ENCODE data around the gene BRMS1L.
"Not testable (repeated sequence)": the region's sequence is repeated elsewhere in the genome, so short reads cannot be mapped to it uniquely, and the experiment has no call there.

The BRMS1L gene

DNA sequence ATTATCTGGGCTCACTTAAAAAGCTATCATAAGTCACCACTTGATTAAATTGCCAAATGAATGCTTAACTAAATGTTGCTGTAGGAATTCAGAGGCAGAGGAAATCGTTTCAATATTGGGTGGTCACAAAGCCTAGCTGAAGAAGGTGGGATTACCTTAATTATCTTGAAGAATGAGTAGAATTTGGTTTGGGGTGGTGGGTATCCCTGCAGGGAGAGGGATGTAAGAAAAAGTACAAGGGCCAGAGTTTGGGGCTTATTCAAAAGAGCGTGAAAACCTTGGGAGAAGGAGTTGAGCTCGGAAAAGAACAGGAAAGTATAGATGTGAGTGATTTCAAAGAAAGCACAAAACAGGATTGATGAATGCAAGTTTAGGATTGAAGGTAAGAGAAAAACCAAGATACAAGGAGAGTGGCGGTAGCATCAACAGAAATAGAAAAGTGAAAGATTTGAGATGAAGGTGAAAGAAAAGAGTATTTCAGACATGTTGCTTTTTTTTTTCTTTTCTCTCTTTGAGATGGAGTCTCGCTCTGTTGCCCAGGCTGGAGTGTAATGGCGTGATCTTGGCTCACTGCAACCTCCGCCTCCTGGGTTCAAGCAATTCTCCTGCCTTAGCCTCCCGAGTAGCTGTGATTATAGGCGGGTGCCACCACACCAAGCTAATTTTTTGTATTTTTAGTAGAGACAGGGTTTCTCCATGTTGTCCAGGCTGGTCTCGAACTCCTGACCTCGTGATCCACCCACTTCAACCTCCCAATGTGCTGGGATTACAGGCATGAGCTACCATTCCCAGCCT is 1.7 kb downstream of the BRMS1L start:
- no peaks in the 10 kb centered on the region for H3K9me3 Mint-ChIP-seq
- H3K4me1 Mint-ChIP-seq (ENCODE audit: low read depth in 2 of 2) = peaks cover 13 to 16% of the 10 kb centered on the region in 2 donors
- peak overlapping the region; percentile 88 to 90 for H3K4me3 Mint-ChIP-seq
- DNase-seq = no peak
- H3K36me3 Mint-ChIP-seq (ENCODE audit: insufficient read depth) = peaks cover 21% of the 10 kb centered on the region
- ATAC-seq (replicated peaks) = no peak
- H3K27ac Mint-ChIP-seq = peak overlapping the region in 1 of 2 donors; percentile 87
- H3K27me3 Mint-ChIP-seq = no peaks in the 10 kb centered on the region

DNA sequence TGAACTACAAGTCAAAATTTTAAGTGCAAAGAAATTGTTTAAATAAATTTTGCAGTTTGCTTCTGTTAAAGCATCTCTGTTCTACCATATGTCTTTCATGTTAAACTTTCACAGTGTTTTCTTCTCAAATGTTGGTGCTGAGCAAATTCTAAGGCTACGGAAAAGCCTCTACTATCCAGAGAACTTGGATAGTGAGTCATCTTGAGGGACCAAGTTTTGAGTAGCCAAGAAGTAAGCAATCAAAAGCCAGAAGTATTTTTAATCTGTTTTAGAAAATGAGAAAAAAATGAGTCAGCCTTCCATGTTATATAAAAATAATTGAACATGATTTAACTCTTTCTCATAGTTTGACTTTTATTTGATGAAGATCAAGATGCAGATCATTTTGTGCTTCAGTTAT is 3.3 kb downstream of the BRMS1L start:
- no peaks in the 10 kb centered on the region for H3K9me3 Mint-ChIP-seq
- H3K4me3 Mint-ChIP-seq = no peak overlapping the region
- ATAC-seq (replicated peaks) = no peak
- H3K27ac Mint-ChIP-seq = no peak overlapping the region
- peaks cover 13 to 16% of the 10 kb centered on the region in 2 donors for H3K4me1 Mint-ChIP-seq (ENCODE audit: low read depth in 2 of 2)
- peaks cover 21% of the 10 kb centered on the region for H3K36me3 Mint-ChIP-seq (ENCODE audit: insufficient read depth)
- no peak for DNase-seq
- H3K27me3 Mint-ChIP-seq = no peaks in the 10 kb centered on the region

GRCh38 chr14:35835208-35835982 is 9.3 kb downstream of the BRMS1L start:
- Mint-ChIP-seq H3K4me1 (ENCODE audit: low read depth in 2 of 2) (peaks cover 0 to 2% of the 10 kb centered on the region in 2 donors), H3K27ac (no peak overlapping the region), H3K9me3 (peaks cover 0 to 1% of the 10 kb centered on the region in 2 donors), H3K27me3 (no peaks in the 10 kb centered on the region), H3K36me3 (ENCODE audit: insufficient read depth) (peaks cover 26% of the 10 kb centered on the region), H3K4me3 (no peak overlapping the region)
- no peak for DNase-seq
- ATAC-seq (replicated peaks) = no peak

GRCh38 chr14:35841704-35842103 is 15.6 kb downstream of the BRMS1L start:
- not testable (repeated sequence) for ATAC-seq (replicated peaks); H3K27me3 Mint-ChIP-seq; H3K4me1 Mint-ChIP-seq (ENCODE audit: low read depth in 2 of 2); DNase-seq; H3K4me3 Mint-ChIP-seq
- Mint-ChIP-seq H3K36me3 (ENCODE audit: insufficient read depth) (peaks cover 37% of the 10 kb centered on the region), H3K9me3 (peaks cover 5 to 16% of the 10 kb centered on the region in 2 donors), H3K27ac (peak overlapping the region in 1 of 2 donors; percentile 70)

DNA sequence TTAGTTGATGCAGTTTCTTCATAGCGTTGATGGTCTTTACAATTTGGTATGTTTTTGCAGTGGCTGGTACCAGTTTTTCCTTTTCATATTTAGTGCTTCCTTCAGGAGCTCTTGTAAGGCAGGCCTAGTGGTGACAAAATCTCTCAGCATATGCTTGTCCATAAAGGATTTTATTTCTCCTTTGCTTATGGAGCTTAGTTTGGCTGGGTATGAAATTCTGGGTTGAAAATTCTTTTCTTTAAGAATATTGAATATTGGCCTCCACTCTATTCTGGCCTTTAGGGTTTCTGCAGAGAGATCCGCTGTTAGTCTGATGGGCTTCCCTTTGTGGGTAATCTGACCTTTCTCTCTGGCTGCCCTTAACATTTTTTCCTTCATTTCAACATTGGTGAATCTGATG is 16.1 kb downstream of the BRMS1L start:
- ATAC-seq (replicated peaks); H3K27me3 Mint-ChIP-seq; H3K4me3 Mint-ChIP-seq; DNase-seq; H3K4me1 Mint-ChIP-seq (ENCODE audit: low read depth in 2 of 2): not testable (repeated sequence)
- Mint-ChIP-seq H3K27ac (peak overlapping the region in 1 of 2 donors; percentile 70), H3K36me3 (ENCODE audit: insufficient read depth) (peaks cover 35% of the 10 kb centered on the region), H3K9me3 (peaks cover 5 to 16% of the 10 kb centered on the region in 2 donors)

DNA sequence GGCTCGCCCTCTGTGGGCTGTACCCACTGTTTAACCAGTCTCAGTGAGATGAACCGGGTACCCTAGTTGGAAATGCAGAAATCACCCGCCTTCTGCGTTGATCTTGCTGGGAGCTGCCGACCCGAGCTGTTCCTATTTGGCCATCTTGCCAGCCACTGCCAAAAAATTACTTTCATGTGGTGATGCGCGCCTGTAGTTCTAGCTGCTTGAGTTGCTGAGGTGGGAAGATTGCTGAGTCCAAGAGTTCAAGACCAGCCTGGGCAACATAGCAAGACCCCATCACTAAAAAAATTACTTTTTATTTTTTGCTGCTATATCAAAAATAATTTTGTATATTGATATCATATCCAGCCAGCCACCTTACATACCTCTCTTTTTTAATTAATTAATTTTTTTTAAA is 18.4 kb downstream of the BRMS1L start:
- peaks cover 36% of the 10 kb centered on the region for H3K36me3 Mint-ChIP-seq (ENCODE audit: insufficient read depth)
- no peak overlapping the region for H3K27ac Mint-ChIP-seq
- DNase-seq (no peak), ATAC-seq (replicated peaks) (no peak)
- peaks cover 5 to 16% of the 10 kb centered on the region in 2 donors for H3K9me3 Mint-ChIP-seq
- H3K4me3 Mint-ChIP-seq = no peak overlapping the region
- H3K4me1 Mint-ChIP-seq (ENCODE audit: low read depth in 2 of 2) = peaks cover 0 to 7% of the 10 kb centered on the region in 2 donors
- H3K27me3 Mint-ChIP-seq = no peaks in the 10 kb centered on the region

DNA sequence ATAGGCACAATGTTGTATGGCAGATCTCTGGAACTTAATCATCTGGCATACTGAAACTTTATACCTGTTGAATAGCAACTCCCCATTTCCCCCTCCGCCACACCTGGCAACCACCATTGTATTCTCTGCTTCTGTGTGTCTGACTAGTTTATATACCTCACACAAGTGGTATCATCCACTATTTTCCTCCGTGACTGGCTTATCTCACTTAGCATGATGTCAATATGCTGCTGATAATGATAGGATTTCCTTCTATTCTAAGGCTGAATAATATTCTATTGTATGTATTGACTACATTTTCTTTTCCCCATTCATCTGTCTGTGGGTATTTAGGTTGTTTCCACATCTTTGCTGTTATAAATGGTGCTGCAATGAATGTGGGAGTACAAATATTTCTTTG is 21.5 kb downstream of the BRMS1L start:
- DNase-seq (no peak), ATAC-seq (replicated peaks) (no peak)
- Mint-ChIP-seq H3K36me3 (ENCODE audit: insufficient read depth) (peaks cover 27% of the 10 kb centered on the region), H3K4me1 (ENCODE audit: low read depth in 2 of 2) (peaks cover 0 to 7% of the 10 kb centered on the region in 2 donors), H3K27me3 (no peaks in the 10 kb centered on the region), H3K27ac (peak overlapping the region; percentile 28 to 60), H3K4me3 (no peak overlapping the region), H3K9me3 (peaks cover 2 to 12% of the 10 kb centered on the region in 2 donors)

GRCh38 chr14:35849122-35849521 is 23.0 kb downstream of the BRMS1L start:
- ATAC-seq (replicated peaks) = no peak
- Mint-ChIP-seq H3K27me3 (no peaks in the 10 kb centered on the region), H3K4me3 (no peak overlapping the region), H3K9me3 (peaks cover 0 to 7% of the 10 kb centered on the region in 2 donors), H3K36me3 (ENCODE audit: insufficient read depth) (peaks cover 24% of the 10 kb centered on the region), H3K27ac (no peak overlapping the region), H3K4me1 (ENCODE audit: low read depth in 2 of 2) (peaks cover 0 to 4% of the 10 kb centered on the region in 2 donors)
- no peak for DNase-seq

DNA sequence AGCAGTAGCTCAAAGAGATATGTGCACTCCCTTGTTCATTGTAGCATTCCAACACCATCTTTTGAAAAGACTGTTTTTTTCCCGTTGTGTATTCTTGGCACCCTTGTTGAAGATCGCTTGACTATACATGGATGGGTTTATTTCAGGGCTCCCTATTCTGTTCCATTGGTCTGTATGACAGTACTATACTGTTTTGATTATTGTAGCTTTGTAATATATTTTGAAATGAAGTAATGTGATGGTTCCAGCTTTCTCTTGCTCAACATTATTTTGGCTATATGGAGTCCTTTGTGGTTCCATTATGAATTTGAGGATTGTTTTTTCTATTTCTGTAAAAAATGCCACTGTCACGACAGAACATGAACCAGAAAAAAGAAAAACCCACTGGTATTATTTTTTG is 25.7 kb downstream of the BRMS1L start:
- Mint-ChIP-seq H3K27me3 (no peaks in the 10 kb centered on the region), H3K9me3 (peaks cover 0 to 7% of the 10 kb centered on the region in 2 donors), H3K27ac (no peak overlapping the region), H3K36me3 (ENCODE audit: insufficient read depth) (peaks cover 20% of the 10 kb centered on the region), H3K4me1 (ENCODE audit: low read depth in 2 of 2) (peaks cover 3 to 4% of the 10 kb centered on the region in 2 donors), H3K4me3 (no peak overlapping the region)
- no peak for DNase-seq
- ATAC-seq (replicated peaks) = no peak

DNA sequence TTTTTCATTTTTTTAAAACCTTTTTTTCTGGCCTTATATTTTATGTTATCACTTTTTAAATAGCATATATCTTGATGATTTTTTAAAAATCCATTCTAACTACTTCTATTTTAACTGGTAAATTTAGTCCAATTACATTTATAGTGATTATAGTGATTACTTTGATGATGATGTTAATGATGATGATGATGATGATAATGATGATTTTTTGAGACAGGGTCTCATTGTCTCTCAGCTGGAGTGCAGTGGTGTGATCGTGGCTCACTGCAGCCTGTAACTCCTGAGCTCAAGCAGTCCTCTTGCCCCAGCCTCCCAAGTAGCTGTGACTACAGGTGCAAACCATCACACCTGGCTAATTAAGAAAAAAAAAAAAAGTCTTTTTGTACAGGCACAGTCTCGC is 27.1 kb downstream of the BRMS1L start:
- H3K27ac Mint-ChIP-seq = no peak overlapping the region
- peaks cover 0 to 7% of the 10 kb centered on the region in 2 donors for H3K9me3 Mint-ChIP-seq
- no peak overlapping the region for H3K4me3 Mint-ChIP-seq
- peaks cover 24% of the 10 kb centered on the region for H3K36me3 Mint-ChIP-seq (ENCODE audit: insufficient read depth)
- no peaks in the 10 kb centered on the region for H3K27me3 Mint-ChIP-seq
- no peak for ATAC-seq (replicated peaks)
- DNase-seq = no peak
- H3K4me1 Mint-ChIP-seq (ENCODE audit: low read depth in 2 of 2) = peaks cover 3 to 4% of the 10 kb centered on the region in 2 donors

DNA sequence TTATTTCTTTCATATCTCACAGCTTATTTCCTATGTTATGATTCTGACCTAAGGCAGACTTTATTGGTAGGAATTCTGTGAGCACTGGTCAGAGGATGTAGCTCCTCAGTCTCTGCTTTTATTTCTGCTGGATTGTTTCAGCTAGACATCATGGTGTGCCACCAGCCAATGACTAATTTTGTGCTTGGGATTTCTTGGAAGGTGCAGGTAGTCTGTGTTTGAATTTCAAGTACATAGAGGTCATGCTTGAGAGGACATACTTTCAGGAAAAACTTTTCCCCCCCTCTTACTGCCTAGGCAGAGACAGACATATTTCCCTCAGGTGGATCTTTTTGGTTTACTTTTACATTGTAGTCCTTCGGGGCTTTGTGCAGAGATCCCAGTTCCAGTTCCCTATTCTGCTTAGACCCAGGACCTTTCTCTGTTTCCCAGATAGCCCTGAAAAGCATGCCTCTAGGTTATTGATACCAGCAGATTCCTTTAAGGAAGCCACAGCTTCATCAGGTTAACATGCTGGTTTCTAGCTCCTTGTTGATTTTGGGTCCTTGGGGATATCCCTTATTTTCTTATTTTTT is 28.6 kb downstream of the BRMS1L start:
- ATAC-seq (replicated peaks) (no peak), DNase-seq (no peak)
- peaks cover 29% of the 10 kb centered on the region for H3K36me3 Mint-ChIP-seq (ENCODE audit: insufficient read depth)
- H3K4me3 Mint-ChIP-seq = no peak overlapping the region
- H3K9me3 Mint-ChIP-seq = peaks cover 0 to 7% of the 10 kb centered on the region in 2 donors
- peak overlapping the region in 1 of 2 donors; percentile 50 for H3K27ac Mint-ChIP-seq
- H3K4me1 Mint-ChIP-seq (ENCODE audit: low read depth in 2 of 2) = peaks cover 3 to 4% of the 10 kb centered on the region in 2 donors
- no peaks in the 10 kb centered on the region for H3K27me3 Mint-ChIP-seq

DNA sequence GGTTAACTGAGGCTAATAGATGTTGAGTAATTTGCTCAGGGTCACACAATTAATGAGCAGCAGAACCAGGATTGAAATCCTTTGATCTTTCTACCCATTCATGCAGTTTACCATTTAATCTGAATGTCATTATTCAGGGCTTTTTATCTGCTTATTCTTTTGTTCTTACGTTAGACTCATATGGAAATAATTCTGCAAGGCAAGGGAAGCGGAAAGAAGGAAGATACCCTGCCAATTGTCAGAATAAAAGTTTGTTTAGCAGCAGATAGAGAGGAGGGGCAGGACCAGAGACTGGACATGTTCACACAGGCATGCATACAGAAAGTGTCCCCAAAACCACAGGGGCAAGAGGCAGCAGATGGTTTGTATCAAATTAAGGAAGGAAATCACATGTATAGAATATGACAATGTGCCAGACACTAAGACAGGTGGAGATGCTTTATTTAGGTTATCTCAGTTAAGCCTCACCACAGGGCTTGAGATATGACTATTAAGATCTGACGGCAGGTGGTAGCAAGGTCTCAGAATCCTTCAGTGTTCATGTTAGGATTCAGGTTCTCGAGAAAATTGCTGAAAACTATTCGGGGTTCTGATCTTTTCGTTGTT is 29.8 kb downstream of the BRMS1L start:
- DNase-seq (no peak), ATAC-seq (replicated peaks) (peak; percentile 31)
- Mint-ChIP-seq H3K36me3 (ENCODE audit: insufficient read depth) (peaks cover 25% of the 10 kb centered on the region), H3K4me3 (no peak overlapping the region), H3K4me1 (ENCODE audit: low read depth in 2 of 2) (peaks cover 3 to 4% of the 10 kb centered on the region in 2 donors), H3K27me3 (no peaks in the 10 kb centered on the region), H3K27ac (no peak overlapping the region), H3K9me3 (peaks cover 0 to 6% of the 10 kb centered on the region in 2 donors)

- peaks cover 0 to 3% of the 10 kb centered on the region in 2 donors for H3K4me1 Mint-ChIP-seq (ENCODE audit: low read depth in 2 of 2)
- DNase-seq (no peak), ATAC-seq (replicated peaks) (no peak)
- H3K36me3 Mint-ChIP-seq (ENCODE audit: insufficient read depth) = peaks cover 19% of the 10 kb centered on the region
- no peak overlapping the region for H3K4me3 Mint-ChIP-seq
- H3K27ac Mint-ChIP-seq = peak overlapping the region in 1 of 2 donors; percentile 33
- no peaks in the 10 kb centered on the region for H3K9me3 Mint-ChIP-seq
- H3K27me3 Mint-ChIP-seq = no peaks in the 10 kb centered on the region
Observed at GRCh38 chr14:35858521-35859209, 32.5 kb downstream of the BRMS1L start.
